ENCODE measurements around the gene CDKAL1. TPM values are rescaled to one million over a fixed set of nuclear protein-coding genes. Genes with fewer than 3 reads are reported as not detected.

Gene CDKAL1
- total and polyA plus RNA-seq, 2 donors (not counting 3 experiments of a cell fraction or from before 2014, with no cell fraction given) = 6.1 to 20.5 TPM

- Histone ChIP-seq H3K27me3 (ENCODE audit: control insufficient read depth in 2 of 2, insufficient read depth in 2 of 2, low read length in 2 of 2) (no peaks in the 10 kb centered on the region), H3K9ac (replicated peaks; ENCODE audit: extremely low read depth, insufficient read depth, low read length) (no peak overlapping the region), H3K4me2 (ENCODE audit: insufficient read depth, low read length) (no peak overlapping the region), H4K20me1 (replicated peaks; ENCODE audit: control insufficient read depth, extremely low read depth, insufficient read depth, low read length) (no peaks in the 10 kb centered on the region), H3K79me2 (ENCODE audit: control insufficient read depth, insufficient read depth, low read length) (no peaks in the 10 kb centered on the region), H3K9me1 (replicated peaks; ENCODE audit: control insufficient read depth, extremely low read depth, insufficient read depth, low read length) (no peaks in the 10 kb centered on the region), H2AFZ (ENCODE audit: low read depth, low read length) (no peak overlapping the region), H3K9me3 (replicated peaks; ENCODE audit: control insufficient read depth, insufficient read depth, low read length) (no peaks in the 10 kb centered on the region), H3K27ac (ENCODE audit: insufficient read depth, low read depth, low read length) (no peak overlapping the region), H3K36me3 (ENCODE audit: control insufficient read depth in 2 of 2, extremely low read depth in 1 of 2, insufficient read depth in 2 of 2, low read length in 2 of 2) (no peaks in the 10 kb centered on the region), H3K4me1 (ENCODE audit: control insufficient read depth, extremely low read depth, insufficient read depth, low read length) (no peaks in the 10 kb centered on the region), H3K4me3 (replicated peaks in 1 of 3; ENCODE audit: insufficient read depth in 1 of 3, low read depth in 1 of 3, low read length in 3 of 3) (no peak overlapping the region)
- dilution Hi-C loops (cut with MboI; ENCODE audit: extremely low pct_ligation_motif_present, low sequenced_read_pairs) = no loop called here
- DNase-seq (ENCODE audit: low read depth, low spot score) (no peak), FAIRE-seq (no peak)
- POLR2A ChIA-PET = no interaction called here
- TF ChIP-seq POLR2AphosphoS5 (IDR thresholded peaks at IDR 0.05; ENCODE audit: insufficient read depth, low read depth, low read length) (no peak), GATA2 (IDR thresholded peaks at IDR 0.05; ENCODE audit: insufficient read depth, insufficient read length, low read depth, low read length) (no peak), CTCF (IDR thresholded peaks at IDR 0.05; ENCODE audit: extremely low read depth in 1 of 2, insufficient read depth in 1 of 2, low read depth in 1 of 2, low read length in 2 of 2) (no peak), MAX (IDR thresholded peaks at IDR 0.05; ENCODE audit: insufficient read depth, insufficient read length) (no peak), JUN (IDR thresholded peaks at IDR 0.05; ENCODE audit: borderline replicate concordance, insufficient read depth, insufficient read length, low read depth) (no peak), POLR2A (IDR thresholded peaks at IDR 0.05; ENCODE audit: low read depth, low read length) (no peak), EZH2 (IDR thresholded peaks at IDR 0.05; ENCODE audit: borderline replicate concordance, low read depth, low read length, severe bottlenecking) (no peak), MYC (IDR thresholded peaks at IDR 0.05; ENCODE audit: low read depth, low read length) (no peak), FOS (IDR thresholded peaks at IDR 0.05; ENCODE audit: borderline replicate concordance, insufficient read depth, low read length) (no peak)
- CTCF ChIA-PET = no interaction called here
- no TSS peak for BruUV-seq (replicated peaks)
- intact Hi-C loops (cut with micrococcal nuclease) = no loop called here
These were observed 688.4 kb downstream of the CDKAL1 start for GRCh38 chr6:21222656-21223055.
